Stimulated activated naive B cell treated with anti-CD40 and anti-IgM and Interleukin-4, amounts not matched to agents 10 μg/mL and 1 μg/mL and 100 μg/mL, for 72 hours (primary cell): ENCODE data around the gene HCFC1.
A peak's percentile ranks its signal among the peaks of the same experiment; 100 is the strongest.

ENCODE experiments used
- ATAC-seq, 2 donors: fragments of 150-1000 bp; cut with Tn5 transposase; replicated peaks; 2 replicates each; pipeline ENCODE4 v1.10.0; 2021; ENCODE audit warnings: moderate library complexity in 1 of 2
- DNase-seq: peaks from one replicate; pipeline ENCODE4 v3.0.0; 2021
- H3K27ac Mint-ChIP-seq: one replicate; pipeline ENCODE4 v1.8.0; 2022; ENCODE audit warnings: mild to moderate bottlenecking, mixed read lengths
- H3K27me3 Mint-ChIP-seq, 2 donors: one replicate each; pipeline ENCODE4 v1.8.0; 2022; ENCODE audit warnings: mixed read lengths in 2 of 2
- H3K36me3 Mint-ChIP-seq, 2 donors: one replicate each; pipeline ENCODE4 v1.8.0; 2022; ENCODE audit warnings: mixed read lengths in 2 of 2, mild to moderate bottlenecking in 1 of 2
- H3K4me1 Mint-ChIP-seq, 2 donors: one replicate each; pipeline ENCODE4 v1.8.0; 2022; ENCODE audit warnings: mixed read lengths in 2 of 2, mild to moderate bottlenecking in 1 of 2
- H3K4me3 Mint-ChIP-seq, 2 donors: one replicate each; pipeline ENCODE4 v1.8.0; 2022; ENCODE audit warnings: mild to moderate bottlenecking in 2 of 2, mixed read lengths in 2 of 2, moderate library complexity in 1 of 2
- H3K9me3 Mint-ChIP-seq, 2 donors: one replicate each; pipeline ENCODE4 v1.8.0; 2022; ENCODE audit warnings: mixed read lengths in 2 of 2, mild to moderate bottlenecking in 1 of 2

Gene HCFC1

GRCh38 chrX:153971450-153972367 lies at the start of gene HCFC1:
Gene HCFC1 (minus strand): TSS chrX:153971818. CDS start chrX:153970840, 978 bp downstream.
- ATAC-seq (peak; percentile 51 to 57), DNase-seq (peak; percentile 89)
- Mint-ChIP-seq H3K4me3 (peak within 1 kb of the TSS; percentile 98 to 100), H3K4me1 (peaks cover 34 to 42% of the 10 kb centered on the region in 2 donors), H3K9me3 (no peaks in the 10 kb centered on the region), H3K36me3 (peaks cover 26 to 42% of the 10 kb centered on the region in 2 donors), H3K27me3 (no peaks in the 10 kb centered on the region), H3K27ac (peak within 1 kb of the TSS; percentile 100)

GRCh38 chrX:154021131-154021611 lies 49.6 kb upstream of the HCFC1 start:
- DNase-seq = no peak
- Mint-ChIP-seq H3K9me3 (no peaks in the 10 kb centered on the region), H3K4me3 (peak overlapping the region; percentile 36 to 44), H3K4me1 (peaks cover 12 to 28% of the 10 kb centered on the region in 2 donors), H3K27me3 (no peaks in the 10 kb centered on the region), H3K27ac (peak overlapping the region; percentile 70), H3K36me3 (peaks cover 13% of the 10 kb centered on the region in 2 donors)
- no peak for ATAC-seq

GRCh38 chrX:154020536-154021115 lies 49.0 kb upstream of the HCFC1 start:
- Mint-ChIP-seq H3K9me3 (no peaks in the 10 kb centered on the region), H3K27me3 (peaks cover 0 to 4% of the 10 kb centered on the region in 2 donors), H3K27ac (peak overlapping the region; percentile 97), H3K36me3 (peaks cover 16 to 17% of the 10 kb centered on the region in 2 donors), H3K4me3 (peak overlapping the region; percentile 87 to 90), H3K4me1 (peaks cover 16 to 33% of the 10 kb centered on the region in 2 donors)
- DNase-seq (no peak), ATAC-seq (peak; percentile 8 to 13)

- Mint-ChIP-seq H3K27me3 (peaks cover 0 to 4% of the 10 kb centered on the region in 2 donors), H3K4me1 (peaks cover 21 to 39% of the 10 kb centered on the region in 2 donors), H3K27ac (peak within 1 kb of the TSS; percentile 97), H3K36me3 (peaks cover 17 to 22% of the 10 kb centered on the region in 2 donors), H3K9me3 (no peaks in the 10 kb centered on the region), H3K4me3 (peak within 1 kb of the TSS; percentile 87 to 90)
- ATAC-seq (peak; percentile 81 to 87), DNase-seq (peak; percentile 43)
Observed at GRCh38 chrX:154019633-154020528, 48.3 kb upstream of the HCFC1 start, which contains the start of gene IRAK1. Gene IRAK1 (minus strand): TSS chrX:154019902. CDS start chrX:154019812, 90 bp downstream.

GRCh38 chrX:154019061-154019621 lies 47.5 kb upstream of the HCFC1 start:
- DNase-seq = no peak

GRCh38 chrX:154018518-154019060 lies 47.0 kb upstream of the HCFC1 start:
- ATAC-seq (no peak), DNase-seq (no peak)
- Mint-ChIP-seq H3K4me1 (peaks cover 28 to 48% of the 10 kb centered on the region in 2 donors), H3K27me3 (peaks cover 0 to 4% of the 10 kb centered on the region in 2 donors), H3K4me3 (peak overlapping the region; percentile 86 to 89), H3K9me3 (no peaks in the 10 kb centered on the region), H3K27ac (peak overlapping the region; percentile 95), H3K36me3 (peaks cover 17 to 28% of the 10 kb centered on the region in 2 donors)

More at GRCh38 chrX:154019061-154019621, 47.5 kb upstream of the HCFC1 start:
- Mint-ChIP-seq H3K4me1 (peaks cover 26 to 46% of the 10 kb centered on the region in 2 donors), H3K9me3 (no peaks in the 10 kb centered on the region), H3K36me3 (peaks cover 17 to 26% of the 10 kb centered on the region in 2 donors), H3K27ac (peak overlapping the region; percentile 95), H3K4me3 (peak overlapping the region; percentile 86 to 89), H3K27me3 (peaks cover 0 to 4% of the 10 kb centered on the region in 2 donors)
- ATAC-seq = peak; percentile 24 to 27

- DNase-seq (no peak), ATAC-seq (no peak)
- H3K4me3 Mint-ChIP-seq = peak overlapping the region; percentile 86 to 89
Observed at GRCh38 chrX:154017766-154018517, 46.3 kb upstream of the HCFC1 start.

GRCh38 chrX:154016366-154017076 lies 44.9 kb upstream of the HCFC1 start:
- peak overlapping the region; percentile 76 for H3K27ac Mint-ChIP-seq
- H3K4me1 Mint-ChIP-seq = peaks cover 23 to 51% of the 10 kb centered on the region in 2 donors
- no peak overlapping the region for H3K4me3 Mint-ChIP-seq
- H3K9me3 Mint-ChIP-seq = no peaks in the 10 kb centered on the region
- ATAC-seq (no peak), DNase-seq (no peak)
- H3K36me3 Mint-ChIP-seq = peaks cover 15 to 34% of the 10 kb centered on the region in 2 donors
- peaks cover 0 to 4% of the 10 kb centered on the region in 2 donors for H3K27me3 Mint-ChIP-seq

More at GRCh38 chrX:154017766-154018517, 46.3 kb upstream of the HCFC1 start:
- Mint-ChIP-seq H3K36me3 (peaks cover 15 to 30% of the 10 kb centered on the region in 2 donors), H3K4me1 (peaks cover 26 to 46% of the 10 kb centered on the region in 2 donors), H3K27ac (peak overlapping the region; percentile 69), H3K27me3 (peaks cover 0 to 4% of the 10 kb centered on the region in 2 donors), H3K9me3 (no peaks in the 10 kb centered on the region)

GRCh38 chrX:154015581-154016264 lies 44.1 kb upstream of the HCFC1 start:
- Mint-ChIP-seq H3K36me3 (peaks cover 19 to 36% of the 10 kb centered on the region in 2 donors), H3K27ac (peak overlapping the region; percentile 76), H3K4me3 (peak overlapping the region; percentile 39 to 53), H3K27me3 (peaks cover 0 to 4% of the 10 kb centered on the region in 2 donors), H3K4me1 (peaks cover 19 to 43% of the 10 kb centered on the region in 2 donors), H3K9me3 (no peaks in the 10 kb centered on the region)
- ATAC-seq (no peak), DNase-seq (no peak)

- Mint-ChIP-seq H3K36me3 (peaks cover 20 to 30% of the 10 kb centered on the region in 2 donors), H3K27ac (no peak overlapping the region), H3K9me3 (no peaks in the 10 kb centered on the region), H3K4me1 (peaks cover 19 to 38% of the 10 kb centered on the region in 2 donors), H3K4me3 (no peak overlapping the region), H3K27me3 (peaks cover 0 to 4% of the 10 kb centered on the region in 2 donors)
- no peak for DNase-seq
- ATAC-seq = no peak
Observed at GRCh38 chrX:154014429-154015380, 43.1 kb upstream of the HCFC1 start.
